NCI-H226 (cell line): ENCODE results near the gene NUP155.
A peak's percentile ranks its signal among the peaks of the same experiment; 100 is the strongest.
"Not testable (repeated sequence)": the region's sequence is repeated elsewhere in the genome, so short reads cannot be mapped to it uniquely, and the experiment has no call there.

Experiments used
- DNase-seq: peaks from one replicate; pipeline ENCODE4 v3.0.0-alpha.2; 2015

Gene NUP155

DNA sequence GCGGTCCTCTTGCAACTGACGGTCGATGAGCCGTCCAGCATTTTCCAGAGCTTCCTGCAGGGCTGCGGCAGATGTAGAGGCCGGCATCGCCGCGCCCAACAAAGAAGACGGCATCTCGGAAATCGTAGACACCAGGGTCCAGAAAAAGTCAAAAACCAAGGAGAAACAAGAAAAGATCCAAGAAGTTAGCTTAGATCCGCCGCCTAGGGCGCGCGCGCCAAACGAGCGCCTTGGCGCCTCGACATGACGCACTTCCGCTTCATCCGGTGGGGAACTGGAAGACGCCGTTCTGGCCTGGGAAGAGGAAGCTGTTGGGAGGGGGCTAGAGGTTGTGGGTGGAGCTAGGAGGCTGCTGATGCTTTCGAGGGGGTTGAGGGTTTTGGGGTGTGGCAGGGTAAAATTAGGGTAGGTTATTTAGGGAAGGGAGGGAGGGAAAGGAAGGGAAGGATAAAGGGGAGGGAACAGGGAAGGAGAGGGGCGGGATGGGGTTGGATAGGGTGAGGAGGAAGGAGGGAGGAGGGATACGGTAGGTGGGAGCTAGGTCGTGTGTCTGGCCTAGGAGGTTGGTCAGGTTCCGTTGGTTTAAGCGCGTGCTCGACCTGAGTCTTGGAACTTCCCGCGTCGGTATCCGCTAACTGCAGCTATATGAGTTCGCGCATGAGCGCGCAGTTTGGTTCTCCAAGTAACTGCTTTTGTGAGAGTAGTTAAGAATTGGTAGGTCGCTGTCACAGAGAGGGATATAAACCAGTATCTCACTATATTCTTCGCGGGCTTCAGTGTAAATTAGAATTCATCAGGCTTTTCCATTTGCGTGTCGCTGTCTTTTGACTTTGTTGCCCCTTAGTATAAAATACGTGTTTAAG, at the start of gene NUP155:
Gene NUP155, minus strand, starts transcription at position 243 of the 863 bp plus-strand sequence. Its CDS starts 129 bp downstream, at position 114.
- DNase-seq: peak; percentile 93

DNA sequence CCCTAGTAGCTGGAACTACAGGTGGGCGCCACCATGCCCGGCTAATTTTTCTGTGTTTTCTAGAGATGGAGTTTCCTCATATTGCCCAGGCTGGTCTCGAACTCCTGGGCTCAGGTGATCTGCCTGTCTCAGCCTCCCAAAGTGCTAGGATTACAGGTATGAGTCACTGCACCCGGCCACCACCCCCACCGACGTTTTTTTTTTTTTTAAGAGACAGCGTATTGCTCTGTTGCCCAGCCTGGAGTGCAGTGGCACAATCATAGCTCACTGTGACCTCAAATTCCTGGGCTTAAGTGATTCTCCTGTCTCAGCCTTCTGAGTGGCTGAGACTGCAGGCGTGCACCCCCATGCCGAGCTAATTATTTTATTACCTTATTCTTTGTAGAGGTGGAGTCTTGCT, 46.4 kb upstream of the NUP155 start:
- no peak for DNase-seq

DNA sequence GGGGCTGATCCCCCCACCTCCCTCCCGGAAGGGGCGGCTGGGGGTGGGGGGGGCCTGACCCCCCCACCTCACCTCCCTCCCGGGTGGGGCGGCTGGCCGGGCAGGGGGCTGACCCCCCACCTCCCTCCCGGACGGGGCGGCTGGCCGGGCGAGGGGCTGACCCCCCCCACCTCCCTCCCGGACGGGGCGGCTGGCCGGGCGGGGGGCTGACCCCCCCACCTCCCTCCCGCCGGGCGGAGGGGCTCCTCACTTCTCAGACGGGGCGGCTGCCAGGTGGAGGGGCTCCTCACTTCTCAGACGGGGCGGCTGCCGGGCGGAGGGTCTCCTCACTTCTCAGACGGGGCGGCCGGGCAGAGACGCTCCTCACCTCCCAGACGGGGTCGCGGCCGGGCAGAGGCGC, 44.5 kb upstream of the NUP155 start:
- not testable (repeated sequence) for DNase-seq

DNA sequence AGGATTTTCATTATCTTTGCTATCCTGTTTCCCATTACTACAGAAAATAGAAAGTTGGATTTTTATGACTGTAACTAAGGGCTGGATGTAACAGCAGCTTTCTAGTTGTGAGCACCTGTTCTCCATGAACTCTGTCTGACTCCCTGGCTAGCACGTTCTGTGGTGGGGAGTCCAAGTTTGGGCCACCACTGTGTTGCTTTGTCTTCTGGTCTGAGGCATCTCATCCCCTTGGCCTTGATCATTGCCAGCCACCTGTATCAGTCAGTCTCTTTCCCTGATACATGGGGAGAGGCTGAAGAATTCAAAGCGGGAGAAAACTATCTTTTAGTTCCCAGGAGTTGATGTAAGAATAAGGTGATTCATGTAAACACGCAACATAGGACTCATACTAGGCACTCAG, 41.6 kb upstream of the NUP155 start:
- DNase-seq: no peak

DNA sequence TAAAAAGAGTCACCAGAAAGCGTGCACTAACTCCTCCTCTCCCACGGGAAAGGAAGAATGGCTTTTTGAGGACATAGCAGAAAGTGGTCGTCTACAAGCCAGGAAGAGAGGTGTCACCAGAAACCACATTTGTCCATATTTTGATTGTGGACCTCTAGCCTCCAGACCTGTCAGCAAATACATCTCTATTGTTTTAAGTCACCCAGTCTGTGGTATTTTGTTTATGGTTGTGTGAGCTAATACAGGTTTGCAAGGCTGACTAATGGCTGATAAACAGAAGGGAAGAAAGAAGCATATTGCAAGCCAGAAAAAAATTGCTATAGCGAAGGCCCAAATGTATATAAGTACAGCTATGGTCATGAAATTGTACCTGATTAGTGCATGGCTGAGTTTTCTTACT, 29.6 kb upstream of the NUP155 start:
- no peak for DNase-seq

DNA sequence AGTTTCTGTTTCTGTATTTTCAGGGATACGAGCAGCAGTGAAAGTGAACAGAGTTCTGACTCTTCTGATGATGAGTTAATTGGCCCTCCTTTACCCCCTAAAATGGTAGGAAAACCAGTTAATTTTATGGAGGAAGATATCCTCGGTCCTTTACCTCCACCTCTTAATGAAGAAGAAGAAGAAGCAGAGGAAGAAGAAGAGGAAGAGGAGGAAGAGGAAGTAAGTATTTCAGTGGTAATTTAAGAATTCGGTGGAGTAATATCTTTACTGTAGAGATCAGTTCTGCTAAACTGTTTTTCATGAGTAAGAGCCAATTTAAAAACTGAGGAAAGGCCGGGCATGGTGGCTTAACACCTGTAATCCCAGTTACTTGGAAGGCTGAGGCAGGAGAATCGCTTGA, 25.4 kb upstream of the NUP155 start:
- no peak for DNase-seq

DNA sequence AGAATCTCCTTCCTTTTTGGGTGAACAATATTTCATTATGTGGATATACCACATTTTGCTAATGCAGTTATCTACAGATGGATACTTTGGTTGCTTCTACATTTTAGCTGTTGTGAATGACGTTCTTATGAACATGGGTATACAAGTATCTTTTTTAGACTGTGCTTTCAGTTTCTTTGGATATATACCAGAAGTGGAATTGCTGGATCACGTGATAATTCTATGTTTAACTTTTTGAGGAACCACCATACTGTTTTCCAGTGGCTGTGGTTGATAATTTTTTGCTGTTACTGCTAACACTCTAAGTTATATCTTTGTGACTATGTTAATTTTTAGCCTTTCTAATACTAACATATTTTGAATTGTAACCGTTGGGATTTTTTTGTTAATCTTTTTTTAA, 20.7 kb upstream of the NUP155 start:
- no peak for DNase-seq

DNA sequence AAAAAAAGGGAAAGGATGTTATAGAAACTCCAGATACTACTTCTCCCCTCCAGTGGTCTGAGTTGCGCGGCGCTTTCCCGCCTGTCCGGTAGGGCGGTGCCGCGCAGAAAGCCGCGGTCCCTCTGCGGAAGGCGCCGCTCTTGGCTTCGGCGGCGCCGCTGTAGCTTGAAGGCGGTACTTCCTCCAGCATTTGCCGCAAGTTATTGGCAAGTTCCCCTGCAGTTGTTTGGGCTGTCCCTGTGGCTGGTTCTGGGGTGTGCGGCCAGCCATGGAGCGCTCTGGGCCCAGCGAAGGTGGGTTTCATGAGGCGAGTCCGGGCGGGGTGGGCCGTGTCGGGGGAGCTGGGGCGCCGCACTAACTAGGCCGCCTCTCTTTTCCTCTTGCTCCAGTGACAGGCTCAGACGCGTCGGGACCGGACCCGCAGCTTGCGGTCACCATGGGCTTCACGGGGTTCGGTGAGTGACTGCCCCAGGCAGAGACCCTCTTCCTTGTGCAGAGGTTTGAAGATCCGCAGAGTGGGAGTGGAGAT, 8.3 kb upstream of the NUP155 start, which contains the start of gene WDR70:
Gene WDR70, plus strand, starts transcription at position 219 of the 529 bp plus-strand sequence. Its CDS starts 50 bp downstream, at position 269.
- peak; percentile 91 for DNase-seq

DNA sequence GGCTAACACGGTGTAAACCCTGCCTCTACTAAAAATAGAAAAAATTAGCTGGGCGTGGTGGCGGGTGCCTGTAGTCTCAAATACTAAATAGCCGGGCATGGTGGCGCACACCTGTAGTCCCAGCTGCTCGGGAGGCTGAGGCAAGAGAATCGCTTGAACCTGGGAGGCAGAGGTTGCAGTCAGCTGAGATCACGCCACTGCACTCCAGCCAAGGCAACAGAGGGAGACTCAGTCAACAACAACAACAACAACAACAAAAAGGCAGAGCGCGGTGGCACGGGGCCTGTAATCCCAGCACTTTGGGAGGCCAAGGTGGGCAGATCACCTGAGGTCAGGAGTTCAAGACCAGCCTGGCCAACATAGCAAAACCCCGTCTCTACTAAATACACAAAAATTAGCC, 7.2 kb upstream of the NUP155 start:
- DNase-seq: not testable (repeated sequence)

DNA sequence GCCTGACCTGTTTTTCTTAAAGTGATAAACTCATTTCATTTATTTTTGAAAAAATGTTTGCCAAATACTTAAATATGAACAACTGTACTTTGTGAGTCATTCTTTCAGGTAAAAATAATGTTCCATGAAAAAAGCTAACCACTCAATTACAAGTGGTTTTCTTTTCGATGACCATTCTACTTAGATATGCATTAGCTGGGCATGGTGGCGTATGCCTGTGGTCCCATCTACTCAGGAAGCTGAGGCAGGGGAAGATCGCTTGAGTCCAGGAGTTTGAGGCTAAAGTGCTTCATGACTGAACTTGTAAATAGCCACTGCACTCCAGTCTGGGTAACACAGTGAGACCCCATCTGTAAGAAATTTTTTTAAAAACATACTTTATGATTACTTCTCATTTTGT, 4.2 kb upstream of the NUP155 start:
- DNase-seq: no peak

DNA sequence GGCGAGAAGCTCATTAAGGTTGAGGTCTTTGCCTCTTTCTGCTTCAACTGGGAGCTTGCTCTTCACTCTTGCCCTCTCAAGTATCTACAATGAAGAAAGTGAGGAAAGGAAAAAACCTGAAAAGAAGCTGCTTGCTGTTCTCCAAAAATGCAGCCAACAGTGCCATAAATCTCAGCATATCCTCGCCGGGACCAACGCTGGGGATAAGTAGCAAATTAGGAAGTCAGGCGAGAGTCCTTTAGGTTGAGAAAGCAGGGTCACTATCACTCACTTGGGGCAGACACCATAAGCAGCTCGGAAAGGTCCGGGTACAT, 399 bp downstream of the NUP155 start:
- no peak for DNase-seq

DNA sequence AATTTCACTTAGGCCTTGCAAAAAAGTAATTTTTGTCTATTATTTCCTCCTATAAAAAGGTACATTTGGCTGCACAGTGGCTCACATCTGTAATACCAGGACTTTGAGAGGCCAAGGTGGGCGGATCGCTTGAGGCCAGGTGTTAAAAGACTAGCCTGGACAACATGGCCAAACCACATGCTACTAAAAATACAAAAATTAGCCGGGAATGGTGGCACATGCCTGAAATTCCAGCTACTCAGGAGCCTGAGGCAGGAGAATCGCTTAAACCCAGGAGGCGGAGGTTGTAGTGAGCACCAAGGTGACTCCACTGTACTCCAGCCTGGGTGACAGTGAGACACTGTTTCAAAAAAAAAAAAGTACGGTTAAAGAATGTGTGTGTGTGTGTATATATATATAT, 15.7 kb downstream of the NUP155 start:
- DNase-seq: no peak

DNA sequence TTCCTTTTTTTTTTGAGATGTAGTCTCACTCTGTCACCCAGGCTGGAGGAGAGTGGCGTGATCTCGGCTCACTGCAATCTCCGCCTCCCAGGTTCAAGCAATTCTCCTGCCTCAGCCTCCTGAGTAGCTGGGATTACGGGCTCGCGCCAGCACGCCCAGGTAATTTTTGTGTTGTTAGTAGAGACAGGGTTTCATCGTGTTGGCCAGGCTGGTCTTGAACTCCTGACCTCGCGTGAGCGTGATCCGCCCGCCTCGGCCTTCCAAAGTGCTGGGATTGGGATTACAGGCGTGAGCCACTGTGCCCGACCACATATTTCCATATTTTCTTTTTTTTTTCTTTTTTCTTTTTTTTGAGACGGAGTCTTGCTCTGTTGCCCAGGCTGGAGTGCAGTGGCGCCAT, 28.2 kb downstream of the NUP155 start:
- not testable (repeated sequence) for DNase-seq

DNA sequence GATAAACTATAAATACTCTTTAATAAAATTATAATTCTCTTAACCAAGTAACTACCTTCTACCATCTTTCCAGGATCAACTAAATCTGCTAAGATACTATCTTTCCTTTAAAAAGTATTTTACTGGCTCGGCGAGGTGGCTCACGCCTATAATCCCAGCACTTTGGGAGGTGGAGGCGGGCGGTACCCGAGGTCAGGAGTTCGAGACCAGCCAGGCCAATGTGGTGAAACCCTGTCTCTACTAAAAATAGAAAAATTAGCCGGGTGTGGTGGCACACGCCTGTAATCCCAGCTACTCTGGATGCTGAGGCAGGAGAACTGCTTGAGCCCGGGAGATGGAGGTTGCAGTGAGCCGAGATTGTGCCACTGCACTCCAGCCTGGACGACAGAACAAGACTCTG, 36.2 kb downstream of the NUP155 start:
- DNase-seq: not testable (repeated sequence)

DNA sequence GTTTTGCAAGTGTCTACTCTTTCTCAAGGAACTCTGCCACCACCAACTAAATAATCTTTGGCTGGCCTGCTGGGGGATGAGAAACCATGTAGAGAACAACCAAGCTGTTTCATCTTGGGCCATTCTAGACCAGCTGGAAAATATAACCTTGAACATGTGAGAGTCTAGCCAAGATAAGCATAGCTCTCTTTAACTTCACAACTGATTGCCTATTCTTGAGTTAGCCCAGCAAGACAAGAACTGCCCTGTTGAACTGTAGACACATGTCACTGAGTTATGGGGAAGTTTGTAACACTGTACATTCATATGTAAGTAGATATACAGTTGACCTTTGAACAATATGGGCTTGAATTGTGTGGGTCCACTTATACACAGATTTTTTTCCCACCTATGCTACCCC, 44.4 kb downstream of the NUP155 start:
- DNase-seq: no peak

DNA sequence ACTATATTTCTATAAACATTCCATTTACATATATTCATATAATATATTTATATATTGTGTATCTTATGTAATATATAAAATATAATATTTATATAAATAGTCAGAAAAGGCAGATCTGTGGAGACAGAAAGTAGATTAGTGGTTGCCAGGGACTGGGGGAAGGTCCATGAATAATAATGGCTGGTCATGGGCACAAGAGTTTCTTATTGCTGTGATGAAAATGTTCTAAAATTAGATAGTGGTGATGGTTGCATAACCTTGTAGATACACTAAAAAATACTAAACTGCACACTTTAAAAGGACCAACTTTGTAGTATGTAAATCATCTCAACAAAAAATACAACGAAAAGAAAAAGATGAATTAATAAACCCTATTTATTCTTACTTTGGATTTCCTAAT, 47.3 kb downstream of the NUP155 start:
- DNase-seq: no peak

DNA sequence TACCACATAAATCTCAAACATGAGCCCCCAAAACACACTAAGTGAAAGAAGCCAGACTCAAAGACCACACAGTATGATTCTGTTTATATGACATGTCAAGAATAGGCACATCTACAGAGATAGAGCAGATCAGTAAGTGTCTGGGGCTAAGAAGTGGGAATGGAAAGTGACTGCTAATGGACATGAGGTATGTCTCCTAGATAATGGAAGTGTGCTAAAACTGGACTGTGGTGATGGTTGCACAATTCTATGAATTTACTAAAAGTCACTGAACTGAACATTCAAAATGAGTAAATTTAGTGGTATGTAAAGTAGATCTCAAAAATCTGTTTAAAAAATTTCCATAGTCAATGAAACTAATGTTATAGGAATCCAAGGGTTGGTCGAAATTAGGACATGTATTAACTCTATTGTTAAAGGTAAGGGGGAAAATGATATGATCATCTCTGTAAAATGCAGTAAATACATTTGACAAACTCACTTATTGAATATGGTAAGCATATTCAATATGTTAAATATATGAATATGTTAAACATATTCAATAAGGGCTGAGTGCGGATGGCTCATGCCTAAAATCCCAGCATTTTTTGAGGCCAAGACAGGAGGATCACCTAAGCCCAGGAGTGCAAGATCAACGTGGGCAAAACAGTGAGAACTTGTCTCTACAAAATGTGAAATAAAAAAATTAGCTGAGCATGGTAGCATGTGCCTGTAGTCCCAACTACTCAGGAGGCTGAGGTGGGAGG, 51.7 kb downstream of the NUP155 start:
- no peak for DNase-seq

DNA sequence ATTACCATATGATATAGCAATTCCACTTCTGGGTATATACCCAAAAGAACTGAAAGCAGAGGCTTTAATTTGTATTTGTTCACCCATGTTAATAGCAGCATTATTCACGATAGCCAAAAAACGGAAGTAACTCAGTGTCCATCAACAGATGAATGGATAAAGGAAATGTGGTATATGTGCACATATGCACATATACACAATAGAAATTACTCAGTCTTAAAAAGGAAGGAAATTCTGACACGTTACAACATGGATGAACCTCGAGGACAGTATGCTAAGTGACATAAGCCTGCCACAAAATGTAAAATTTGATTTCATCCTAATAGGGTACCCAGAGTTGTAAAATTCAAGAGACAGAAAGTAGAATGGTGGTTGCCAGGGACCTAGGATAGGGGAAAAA, 54.9 kb downstream of the NUP155 start:
- no peak for DNase-seq

DNA sequence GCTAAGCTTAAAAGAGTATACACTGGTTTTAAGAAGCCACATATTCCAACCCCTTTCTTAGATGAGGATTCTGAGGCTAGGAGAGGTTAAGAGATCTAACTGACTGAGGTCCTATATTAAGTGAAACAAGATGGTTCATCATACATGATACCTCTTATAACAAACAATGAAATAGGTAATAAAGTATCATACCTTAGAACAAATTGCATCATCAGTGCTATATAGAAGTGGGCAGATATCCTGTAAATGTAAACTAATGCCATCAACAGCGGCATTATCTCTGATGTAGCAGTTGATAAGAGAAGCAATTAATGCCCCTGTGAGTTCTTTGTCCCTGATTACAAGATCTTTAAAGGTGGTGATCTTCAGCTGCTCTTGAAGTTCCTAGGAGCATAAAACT, 60.5 kb downstream of the NUP155 start:
- no peak for DNase-seq

DNA sequence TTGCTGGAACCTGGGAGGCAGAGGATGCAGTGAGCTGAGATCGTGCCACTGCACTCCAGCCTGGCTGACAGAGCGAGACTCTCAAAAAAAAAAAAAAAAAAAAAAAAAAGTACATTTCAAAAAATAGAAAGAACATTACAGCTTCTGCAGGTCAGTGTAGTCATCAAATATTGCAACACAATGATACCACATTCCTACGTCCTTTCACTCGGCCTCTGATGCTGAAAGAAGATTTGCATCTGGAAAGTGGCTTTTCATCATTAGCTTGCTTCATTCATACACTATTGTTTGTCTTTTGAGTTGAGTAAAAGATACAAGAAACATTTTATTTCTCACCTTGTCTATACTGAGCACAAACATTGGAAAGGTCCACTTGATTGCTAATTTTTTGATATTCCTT, 62.1 kb downstream of the NUP155 start:
- no peak for DNase-seq

DNA sequence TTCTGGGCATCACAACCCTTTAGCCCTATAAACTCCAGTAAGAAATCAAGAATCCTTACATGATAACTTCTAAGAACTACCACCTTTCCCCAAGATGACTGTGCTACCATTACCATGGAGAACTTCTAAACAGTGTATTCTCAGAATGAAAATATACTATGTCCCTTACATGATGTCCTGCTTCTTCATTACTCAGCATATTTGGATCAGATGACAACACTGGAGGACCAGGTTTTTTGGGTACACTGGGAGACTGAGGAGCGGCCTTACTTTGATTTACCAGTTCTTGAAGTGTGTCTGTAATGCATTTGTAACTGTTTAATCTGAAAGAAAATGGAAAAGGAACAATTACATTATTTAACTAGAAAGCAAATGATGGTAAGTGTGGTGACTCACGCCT, 66.0 kb downstream of the NUP155 start:
- no peak for DNase-seq

DNA sequence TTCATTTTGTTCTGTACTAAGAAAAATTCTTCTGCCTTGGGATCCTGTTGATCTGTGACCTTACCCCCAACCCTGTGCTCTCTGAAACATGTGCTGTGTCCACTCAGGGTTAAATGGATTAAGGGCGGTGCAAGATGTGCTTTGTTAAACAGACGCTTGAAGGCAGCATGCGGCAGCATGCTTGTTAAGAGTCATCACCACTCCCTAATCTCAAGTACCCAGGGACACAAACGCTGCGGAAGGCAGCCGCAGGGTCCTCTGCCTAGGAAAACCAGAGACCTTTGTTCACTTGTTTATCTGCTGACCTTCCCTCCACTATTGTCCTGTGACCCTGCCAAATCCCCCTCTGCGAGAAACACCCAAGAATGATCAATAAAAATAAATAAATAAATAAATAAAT, 74.6 kb downstream of the NUP155 start:
- not testable (repeated sequence) for DNase-seq

DNA sequence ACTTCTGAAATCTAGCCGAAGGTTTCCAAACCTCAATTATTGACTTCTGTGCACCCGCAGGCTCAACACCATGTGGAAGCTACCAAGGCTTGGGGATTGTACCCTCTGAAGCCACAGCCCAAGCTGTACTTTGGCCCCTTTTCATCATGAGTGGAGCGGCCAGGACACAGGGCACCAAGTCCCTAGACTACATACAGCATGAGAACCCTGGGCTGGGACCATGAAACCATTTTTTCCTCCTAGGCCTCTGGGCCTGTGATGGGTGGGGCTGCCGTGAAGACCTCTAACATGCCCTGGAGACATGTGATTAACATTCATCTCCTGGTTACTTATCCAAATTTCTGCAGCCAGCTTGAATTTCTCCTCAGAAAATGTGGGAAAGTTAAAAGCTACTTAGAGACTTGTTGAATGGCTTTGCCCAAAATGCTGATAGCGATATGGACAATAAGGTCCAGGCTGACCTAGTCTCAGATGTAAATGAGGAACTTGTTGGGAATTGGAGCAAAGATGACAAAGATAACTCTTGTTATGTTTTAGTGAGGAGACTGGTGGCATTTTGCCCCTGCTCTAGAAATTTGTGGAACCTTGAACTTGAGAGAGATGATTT, 87.6 kb downstream of the NUP155 start:
- no peak for DNase-seq

DNA sequence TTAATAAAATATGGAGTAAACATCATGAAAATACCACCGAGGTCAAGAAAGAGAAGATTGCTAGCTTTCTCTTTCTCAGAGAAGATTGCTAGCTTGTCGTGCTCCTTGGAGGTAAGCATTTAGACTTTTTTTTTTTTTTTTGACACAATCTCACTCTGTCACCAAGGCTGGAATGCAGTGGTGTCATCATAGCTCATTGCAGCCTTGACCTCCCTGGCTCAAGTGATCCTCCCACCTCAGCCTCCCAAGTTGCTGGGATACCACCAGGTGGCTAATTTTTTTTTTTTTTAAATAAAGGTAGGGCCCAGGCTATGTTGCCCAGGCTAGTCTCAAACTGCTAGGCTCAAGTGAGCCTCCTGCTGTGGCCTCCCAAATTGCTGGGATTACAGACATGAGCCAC, 95.4 kb downstream of the NUP155 start:
- no peak for DNase-seq
